ENCODE measurements around the gene TRABD2B.

TRABD2B gene

DNA sequence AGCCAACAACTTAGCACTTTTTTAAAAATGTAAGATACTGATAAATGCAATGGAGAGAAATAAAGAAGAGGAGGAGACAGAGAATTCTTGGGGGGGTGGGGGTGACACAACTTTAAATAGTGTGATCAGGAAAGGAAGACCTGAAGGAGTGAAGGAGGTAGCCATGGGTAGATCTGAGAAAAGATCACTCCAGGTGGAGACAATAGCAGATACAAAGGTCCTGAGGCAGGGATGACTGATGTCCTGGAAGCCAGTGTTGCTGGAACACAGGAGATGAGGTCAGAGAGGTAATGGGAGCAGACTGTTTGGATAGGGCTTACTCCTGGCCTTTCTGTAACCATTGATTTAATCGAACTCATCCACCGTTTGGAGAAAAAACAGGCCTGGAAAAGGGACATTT lies 24.6 kb upstream of the TRABD2B start:
- DNase-seq = no peak

DNA sequence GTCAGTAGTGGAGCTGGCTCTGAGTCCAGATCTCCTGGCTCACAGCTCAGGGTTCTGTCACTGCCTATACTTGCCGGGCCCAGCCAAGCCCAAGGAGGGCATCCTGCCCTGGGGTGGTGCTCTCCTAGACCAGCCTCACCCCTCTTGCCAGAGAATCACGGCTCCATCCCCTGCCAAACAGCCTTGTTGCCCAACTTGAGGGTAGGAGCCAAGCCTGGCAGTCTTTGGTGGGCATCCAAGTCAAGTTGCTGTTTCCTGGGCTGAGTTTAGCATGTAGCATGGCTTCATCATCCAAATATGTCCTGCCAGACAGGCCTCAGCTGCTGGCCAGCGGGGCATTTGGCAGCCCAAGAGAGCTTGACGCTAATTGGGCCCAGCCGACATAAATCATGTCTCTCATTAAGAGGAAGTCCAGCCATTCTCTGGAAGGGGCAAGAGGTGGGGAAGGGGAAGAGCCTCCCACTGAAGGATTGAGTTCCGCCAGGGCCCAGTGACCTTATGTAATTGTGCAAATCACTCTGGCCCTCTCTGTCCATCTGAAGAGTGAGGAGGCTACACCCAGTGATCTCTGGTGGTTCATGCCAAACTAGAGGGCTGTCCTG lies 22.6 kb upstream of the TRABD2B start:
- DNase-seq = no peak

DNA sequence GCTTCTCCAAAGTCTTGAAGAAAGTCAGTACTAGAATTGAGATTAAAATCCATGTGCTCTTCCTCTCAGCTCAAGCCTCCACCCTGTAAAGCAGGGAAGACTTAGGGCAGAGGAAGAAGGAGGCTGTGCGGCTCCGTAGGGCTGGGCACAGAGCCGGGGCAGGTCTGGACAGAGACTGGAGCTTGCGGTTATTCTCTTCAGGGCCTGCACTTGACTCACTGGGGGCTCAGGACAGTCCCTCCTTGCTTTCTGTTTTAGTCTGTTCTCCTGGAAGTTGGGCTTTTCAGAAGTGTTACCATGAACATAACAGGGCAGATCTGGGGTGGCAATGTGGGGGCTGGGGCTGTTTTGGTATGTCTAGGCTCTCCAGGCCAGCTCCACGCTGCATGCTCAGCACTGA lies 21.6 kb upstream of the TRABD2B start:
- no peak for DNase-seq

DNA sequence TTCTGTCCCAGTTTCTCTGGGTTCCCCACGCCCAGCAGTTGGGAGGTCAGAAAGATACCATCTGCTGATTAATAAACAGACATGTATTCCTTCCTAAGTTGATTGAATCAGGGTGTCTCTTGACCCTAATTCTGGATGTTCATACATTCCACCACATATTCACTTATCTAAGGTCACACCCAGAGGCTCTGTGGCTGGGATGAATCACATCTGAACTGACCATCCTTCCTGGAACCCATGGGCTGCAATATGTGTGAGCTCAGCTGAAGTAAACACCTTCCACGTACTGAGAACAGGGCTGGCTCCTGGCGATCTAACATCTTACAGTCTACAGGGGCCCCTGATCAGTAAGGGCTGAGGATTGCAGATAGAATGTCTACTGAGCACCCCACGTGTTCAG lies 20.5 kb upstream of the TRABD2B start:
- DNase-seq = no peak

DNA sequence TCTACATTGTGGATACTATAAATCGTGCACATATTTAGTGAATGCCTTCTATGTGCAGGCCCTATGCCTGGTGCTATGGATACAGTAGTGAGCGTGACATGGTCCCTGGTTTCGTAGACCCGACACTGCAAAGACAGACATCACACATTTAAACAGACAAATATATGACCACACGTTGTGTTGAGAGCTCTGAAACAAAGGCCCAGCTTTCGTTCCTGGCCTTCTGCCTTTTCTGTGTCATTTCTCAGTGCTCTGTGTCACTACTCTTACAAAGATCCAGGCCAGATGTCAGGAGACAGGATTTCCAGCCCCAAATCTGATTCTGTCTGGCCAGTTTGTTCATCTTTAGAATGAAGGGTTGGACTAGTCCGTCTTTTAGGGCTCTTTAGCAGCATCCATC lies 19.3 kb upstream of the TRABD2B start:
- DNase-seq = no peak

DNA sequence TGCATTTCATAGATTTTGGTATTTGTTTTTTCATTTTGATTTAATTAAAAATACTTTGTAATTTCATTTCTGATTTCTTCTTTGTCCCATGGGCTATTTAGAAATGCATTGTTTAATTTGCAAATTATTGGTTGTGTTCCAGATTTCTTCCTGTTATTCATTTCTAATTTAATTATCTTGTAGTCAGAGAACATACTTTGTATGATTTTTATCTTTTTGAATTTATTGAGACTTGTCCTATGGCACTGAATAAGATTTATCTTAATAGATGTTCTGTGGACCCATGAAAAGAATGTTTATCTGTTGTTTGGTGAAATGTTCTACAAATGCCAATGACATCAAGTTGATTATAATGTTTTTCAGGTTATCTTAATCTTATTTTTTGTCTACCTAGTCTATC lies 16.1 kb upstream of the TRABD2B start:
- no peak for DNase-seq

DNA sequence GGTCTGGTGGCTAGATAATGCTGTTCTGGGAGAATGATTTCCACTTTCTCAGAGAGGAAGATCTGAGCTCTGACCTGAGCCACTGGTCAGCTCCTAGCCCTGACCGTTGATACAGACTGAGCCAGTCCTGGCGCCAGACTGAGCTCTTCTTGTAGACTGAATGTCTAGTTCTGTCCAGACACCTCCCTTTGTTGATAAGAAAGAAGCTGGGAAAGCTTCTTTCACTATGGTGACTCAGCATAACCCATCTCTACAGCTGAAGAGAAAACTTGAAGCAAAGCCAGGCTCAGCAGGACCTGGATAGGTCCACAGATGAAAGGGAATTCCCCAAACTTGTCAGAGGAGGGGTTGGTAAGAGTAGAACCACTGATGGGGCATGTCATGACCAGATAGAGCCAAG lies 9.9 kb upstream of the TRABD2B start:
- no peak for DNase-seq

DNA sequence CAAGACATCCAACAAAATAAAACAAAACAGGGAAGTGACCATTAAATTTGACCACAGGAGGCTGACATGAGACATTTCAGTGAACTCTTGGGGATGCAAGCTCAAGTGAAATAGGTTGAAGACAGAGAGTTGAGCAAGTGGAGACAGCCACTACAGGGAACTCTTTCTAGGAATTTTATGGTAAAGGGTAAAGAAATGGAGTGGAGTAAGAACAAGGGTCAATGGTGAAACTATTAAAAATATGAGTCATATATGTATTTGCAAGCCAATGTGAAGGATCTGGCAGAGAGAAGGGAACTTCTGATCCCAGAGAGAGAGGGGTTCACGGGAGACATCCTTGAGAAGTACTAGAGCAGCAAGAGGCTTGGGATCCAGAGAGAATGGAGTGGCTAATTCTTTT lies 9.1 kb upstream of the TRABD2B start:
- DNase-seq = no peak

DNA sequence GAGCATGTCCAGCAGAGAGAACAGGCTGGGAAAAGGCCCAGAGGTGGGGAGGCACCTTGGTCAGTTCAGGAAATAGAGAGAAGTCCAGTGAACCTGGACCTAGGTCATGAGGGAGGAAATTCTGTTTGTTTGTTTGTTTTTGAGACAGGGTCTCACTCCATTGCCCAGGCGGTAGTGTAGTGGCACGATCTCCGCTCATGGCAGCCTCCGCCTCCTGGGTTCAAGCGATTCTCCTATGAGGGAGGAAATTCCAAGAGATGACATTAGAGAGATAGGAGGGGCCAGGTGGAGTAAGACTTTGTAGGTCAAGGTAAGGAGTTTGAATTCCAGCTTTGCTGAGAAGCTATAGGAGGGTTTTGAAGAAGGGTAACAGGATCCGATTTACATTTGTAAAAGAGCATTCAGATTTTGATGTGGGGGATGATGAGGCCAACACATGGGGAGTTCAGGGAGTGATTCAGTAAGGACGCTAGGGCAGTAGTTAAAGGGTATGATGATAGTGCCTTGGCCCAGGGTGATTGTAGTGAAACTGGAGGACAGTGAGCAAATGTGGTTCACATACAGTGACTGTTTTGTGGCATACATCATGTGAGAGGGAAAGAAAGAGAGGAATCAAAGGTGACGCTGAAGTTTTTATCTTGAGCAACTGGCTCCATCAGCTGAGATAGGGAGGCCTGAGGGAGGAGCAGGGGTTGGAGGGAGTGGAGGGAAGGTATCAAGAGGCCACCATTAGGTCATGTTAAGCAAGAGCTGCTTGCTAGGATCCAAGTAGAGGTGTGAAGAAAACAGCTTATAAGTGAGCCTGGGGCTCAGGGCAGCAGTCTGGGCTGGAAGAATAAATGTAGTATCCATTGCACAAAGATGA lies 8.3 kb upstream of the TRABD2B start:
- DNase-seq = no peak

DNA sequence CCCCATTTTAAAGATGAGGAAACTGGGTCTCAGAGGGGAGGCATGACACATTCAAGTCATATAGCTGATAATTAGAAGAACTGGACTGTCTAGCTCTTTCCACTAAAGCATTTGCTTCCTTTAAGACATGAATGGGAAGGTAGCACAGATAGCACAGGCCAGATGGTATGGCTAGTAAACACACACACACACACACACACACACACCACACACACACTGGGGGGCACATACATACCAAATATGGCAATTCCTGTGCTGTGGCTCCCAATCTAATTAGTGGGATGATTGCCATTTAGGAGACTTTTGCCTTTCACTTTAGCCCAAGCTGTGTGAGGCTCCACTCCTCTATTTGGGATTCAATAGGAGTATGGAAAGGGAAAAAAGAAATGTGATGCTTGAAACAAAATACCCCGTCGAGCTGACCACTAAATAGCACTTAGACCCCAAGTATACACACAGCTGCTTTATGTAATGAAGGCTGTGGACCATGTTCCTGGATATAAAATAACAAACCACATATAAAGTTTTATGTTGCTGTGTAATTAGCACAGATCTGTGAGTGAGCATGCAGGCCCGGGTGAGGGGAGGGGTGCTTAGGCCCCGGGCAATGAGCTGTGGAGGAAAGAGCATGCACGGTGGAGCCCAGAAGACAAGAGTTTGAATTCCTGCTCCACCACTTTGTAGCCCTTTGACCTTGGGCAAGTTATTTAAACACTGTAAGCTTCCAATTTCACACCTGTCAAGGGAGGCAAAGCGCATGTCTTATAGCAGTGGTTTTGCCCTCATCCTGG lies 6.8 kb upstream of the TRABD2B start:
- no peak for DNase-seq

DNA sequence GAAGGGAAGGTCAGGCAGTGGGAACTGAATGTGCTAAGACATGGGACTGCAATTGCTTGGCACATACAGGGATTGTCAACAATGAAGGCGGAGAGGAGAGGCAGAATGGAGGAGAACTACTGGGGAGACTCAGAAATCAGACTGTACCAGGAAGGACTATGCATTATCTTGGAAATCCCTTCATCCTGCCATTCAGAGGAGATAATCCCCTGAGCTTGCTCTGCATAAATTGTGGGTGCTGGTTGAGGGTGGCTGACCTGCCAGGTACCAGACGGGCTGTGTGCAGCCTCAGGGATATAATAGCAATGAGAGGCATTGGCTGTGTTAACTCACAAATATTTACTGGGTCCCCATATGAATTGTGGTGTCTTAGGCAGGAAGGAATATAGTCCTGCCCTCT lies 5.0 kb upstream of the TRABD2B start:
- DNase-seq = no peak

DNA sequence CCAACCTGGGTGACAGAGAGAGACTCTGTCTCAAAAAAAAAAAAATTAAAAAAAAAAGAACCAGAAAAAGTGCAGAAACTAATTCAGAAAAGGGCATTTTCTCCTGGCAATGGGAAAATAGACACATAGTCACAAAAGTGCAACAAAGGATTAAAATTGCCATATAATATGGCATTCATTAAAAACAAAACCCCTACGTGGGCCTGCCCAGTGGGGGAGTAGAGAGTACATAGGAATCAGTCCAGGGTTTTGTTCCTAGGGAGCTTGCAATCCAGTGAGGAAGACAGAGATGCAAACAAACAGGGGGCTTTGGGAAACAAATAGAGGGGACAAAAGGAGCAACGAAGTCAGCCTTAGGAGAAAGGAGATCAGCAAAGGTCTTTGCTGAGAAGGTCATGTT lies 4.5 kb upstream of the TRABD2B start:
- no peak for DNase-seq

DNA sequence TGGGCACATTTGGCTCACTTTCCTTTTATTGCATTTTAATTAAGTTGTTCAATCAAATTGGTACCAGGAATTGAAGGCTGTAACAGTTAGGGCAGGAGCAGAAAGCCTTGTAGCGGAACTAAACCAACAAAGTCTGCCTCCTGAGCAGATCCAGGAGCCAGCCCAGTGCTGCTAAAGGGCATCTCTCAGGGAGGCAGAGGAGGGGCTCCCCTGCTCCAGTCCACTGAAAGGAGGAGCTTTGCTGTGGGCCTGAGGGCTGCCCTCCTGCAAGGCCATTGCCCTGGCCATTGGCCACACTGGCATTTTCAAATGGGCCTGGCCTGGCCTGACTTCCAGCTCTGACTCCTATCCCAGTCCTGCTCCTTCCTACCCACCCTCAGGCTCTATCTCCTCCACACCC lies 3.7 kb upstream of the TRABD2B start:
- no peak for DNase-seq

DNA sequence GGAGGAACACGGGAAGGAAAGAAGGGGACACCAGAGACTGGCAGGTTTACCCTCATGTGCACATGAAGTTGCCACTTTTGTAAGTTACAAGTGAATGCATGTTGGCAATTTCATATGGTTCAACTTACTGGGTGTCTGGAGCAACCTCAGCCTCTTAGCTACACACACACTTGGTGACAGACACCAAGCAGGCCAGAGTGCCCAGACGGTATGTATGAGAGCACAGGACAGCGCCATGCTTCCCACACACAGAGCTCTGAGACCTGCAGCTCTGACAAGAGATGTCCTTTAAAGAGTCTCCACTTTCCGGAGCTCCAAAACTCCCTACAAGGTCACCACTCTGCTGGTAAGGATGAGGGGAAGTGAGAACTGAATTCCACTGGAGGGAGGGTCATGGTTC lies 1.9 kb upstream of the TRABD2B start:
- DNase-seq = no peak

DNA sequence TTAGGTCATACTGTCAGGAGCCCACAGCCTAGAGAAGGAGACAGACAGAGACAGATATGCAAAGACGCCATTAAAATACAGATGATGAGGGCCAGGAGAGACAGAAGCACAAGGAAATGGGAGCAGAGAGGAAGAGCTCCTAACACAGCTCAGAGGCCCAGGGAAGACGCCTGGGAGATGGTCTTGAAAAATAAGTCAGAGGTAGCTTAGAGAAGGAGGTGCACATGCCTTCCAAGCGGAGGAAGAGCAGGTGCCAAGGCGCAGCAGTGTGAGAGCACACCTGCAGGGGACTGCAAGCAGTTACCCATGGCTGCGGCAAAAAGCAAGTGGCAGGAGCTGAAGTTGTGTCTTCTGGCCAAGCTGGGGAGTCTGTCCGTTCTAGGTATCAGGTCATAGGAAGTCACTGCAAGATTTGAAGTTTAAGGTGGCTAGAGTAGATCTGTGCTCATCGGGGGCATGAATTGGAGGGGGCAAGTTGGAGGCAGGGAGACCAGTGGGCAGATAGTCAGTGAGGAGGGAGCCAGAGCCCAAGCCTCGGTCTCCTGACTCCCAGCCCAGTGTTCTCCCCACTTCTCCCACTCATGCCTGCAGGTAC lies 1.3 kb upstream of the TRABD2B start:
- no peak for DNase-seq

DNA sequence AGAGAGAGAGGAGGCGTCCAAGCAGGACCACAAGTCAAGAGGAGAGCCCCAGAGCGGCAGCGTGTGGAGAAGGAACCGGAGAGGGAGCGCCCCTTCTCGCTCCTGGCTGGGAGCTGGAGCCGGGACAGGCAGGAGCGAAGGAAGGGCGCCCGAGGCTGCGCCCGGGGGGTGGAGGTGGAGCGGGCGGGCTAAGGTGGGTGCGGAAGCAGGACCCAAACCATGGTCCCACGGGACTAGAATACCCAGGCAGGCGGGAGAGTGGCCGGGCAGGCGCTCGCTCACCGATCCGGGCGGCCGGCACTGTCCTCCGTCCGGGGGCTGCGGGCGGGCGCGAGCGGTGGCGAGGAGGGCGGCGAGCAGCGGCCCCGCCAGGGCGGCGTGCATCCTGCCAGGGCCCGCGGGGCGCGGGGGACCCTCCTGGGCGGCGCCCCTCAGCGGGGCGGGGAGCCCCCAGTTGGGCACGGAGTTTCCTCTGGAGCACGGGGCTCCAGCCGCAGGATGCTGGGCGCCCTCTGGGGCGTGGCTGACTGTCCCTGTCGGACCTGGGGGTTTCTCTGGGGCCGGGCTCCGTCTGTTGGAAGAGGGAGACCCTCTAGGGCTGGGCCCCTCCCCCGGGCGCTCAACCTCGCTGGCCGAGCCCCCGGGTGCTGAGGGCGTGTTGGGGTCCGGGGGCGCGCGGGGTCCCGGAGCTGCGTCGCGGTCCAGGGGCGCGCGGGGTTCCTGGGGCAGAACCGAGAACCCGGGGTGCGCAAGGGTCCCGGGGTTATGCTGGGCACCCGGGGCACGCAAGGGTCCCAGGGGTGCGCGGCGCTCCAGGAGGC lies 569 bp downstream of the TRABD2B start:
- DNase-seq = no peak

DNA sequence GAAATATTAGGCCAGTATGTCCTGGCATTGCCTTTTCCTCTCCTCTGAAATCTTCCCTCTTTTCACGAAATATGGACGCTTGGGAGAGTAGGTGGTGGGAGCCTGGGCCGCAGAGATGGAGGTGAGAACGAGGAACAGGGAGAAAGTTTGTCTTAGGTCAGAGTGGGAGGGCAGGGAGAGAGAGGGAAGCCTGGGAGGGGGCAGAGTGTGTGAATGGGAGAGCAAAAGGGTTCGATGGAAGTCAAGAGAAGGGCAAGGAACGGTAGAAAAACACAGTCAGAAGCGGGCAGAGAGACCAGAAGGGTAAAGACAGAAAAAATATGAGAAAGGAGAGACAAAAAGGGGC lies 1.2 kb downstream of the TRABD2B start:
- DNase-seq = no peak

DNA sequence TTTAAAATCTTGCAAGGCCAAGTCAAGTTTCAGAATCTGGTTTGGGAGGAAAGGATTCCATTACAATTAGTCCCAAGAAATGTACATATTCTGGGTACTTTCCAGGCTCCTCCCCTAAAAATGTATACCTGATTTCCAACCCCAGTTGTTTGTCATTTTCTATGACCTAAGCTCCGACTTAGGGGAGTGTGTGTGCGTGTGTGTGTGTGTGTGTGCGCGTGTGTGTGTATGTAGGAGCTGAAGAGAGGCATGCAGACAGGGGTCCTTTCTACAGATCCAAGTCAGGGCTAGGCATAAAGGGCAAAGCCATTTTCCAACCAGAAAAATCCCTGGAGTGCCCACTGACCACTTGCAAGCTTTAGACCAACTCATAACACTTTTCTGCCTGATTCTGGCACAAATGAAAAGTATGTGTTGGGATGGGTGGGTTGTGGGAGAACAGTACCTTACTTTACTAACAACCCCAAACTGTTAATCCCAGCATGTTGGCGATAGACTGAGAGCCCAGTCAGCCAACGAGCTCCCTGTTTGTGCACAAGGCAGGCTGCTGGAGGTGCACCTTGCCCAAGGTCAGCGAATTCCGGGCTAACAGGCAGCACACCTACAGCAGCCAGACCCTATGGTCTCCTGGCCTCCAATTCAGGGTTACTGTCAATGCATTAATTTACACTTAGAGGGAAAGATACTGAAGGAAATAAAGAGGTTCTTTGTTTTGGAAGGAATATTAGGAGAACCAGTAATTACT lies 1.7 kb downstream of the TRABD2B start:
- no peak for DNase-seq

DNA sequence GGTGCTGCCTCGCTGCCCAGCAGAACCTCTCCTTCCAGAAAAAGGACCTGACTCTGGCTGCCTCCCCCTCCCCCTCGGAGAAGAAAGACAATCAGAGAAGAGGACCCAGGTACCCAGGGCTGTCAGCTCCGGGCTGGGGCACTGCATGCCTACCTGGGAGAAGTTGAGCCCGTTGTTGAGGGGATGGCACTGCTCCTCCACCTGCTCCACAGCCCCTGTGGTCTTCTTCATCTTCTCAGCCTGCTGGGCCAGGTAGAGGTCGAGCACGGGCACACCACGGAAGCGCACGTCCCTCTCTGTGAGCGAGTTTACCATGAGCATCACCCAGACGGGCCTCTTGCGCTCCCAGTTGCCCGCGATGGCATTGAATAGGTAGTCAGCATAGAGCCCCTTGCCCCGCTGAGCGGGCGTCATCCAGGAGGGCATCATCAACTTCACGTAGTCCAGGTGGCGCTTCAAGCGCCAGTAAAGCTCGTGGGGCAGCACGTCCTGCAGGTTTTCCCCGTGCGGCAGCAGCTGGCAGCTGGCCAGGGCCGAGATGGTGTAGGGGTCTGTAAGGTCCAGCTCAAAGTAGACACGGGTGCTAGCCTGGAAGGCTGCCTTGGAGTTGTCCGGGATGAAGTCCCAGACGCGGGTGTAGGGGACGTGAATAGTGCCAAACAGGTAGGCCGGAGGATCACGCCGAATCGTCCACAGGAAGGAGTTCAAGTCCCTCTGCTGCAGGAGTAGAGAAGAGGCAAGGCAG lies 3.1 kb downstream of the TRABD2B start:
- no peak for DNase-seq

DNA sequence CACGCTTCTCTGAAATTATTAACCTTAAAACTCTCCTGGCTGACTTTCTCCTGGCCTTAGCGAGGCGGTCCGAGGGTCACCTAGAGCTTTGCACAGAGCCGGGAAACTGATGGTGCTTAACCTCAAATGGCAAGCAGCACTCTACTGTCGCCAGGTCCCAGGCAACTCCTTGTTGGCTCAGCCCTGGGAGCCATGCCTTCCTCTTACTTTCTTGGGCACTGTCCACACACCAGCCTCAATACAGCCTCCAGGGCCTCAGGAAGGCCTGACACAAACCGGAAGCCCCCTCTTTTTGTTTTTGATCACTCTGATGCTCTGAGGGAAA lies 3.8 kb downstream of the TRABD2B start:
- no peak for DNase-seq

DNA sequence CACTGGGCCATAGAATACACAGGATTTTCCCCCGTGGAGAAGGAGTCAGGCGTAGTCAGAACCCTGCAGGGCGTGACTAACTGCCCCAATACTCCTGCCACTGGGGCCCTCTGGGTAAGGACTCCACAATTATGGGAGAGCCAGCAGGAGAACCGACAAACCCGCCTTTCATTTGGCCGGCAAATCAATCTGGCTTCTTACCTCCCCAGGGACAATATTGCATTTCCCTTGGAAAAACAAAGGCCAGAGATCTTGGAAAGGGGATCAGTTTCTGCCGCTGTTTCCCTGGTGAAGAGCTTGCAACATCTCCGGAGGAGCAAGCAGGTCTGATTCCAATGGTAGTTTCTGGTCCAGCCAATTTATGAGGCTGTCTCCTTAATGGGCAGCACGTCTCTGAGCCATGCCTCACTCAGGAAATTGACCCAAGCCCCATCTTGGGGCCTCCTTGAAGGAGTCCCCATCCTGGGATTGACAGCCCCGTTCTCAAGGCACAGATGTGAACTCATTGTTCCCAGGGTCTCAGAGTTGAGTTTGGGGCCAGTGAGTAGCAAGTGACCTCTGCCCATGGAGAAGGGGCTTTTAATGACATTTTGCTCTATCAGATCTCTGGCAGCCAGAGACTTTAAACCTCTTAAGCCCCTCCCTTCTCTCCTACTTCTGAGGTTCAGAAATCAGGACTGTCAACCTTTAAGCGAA lies 4.3 kb downstream of the TRABD2B start:
- DNase-seq = no peak

Data from hippocampal formation (tissue), 2 donors.